Sigmoid colon (tissue), 7 donors: Measurements from ENCODE around the gene BLTP2. TPM values are rescaled to one million over a fixed set of nuclear protein-coding genes. Genes with fewer than 3 reads are reported as not detected.
"Not testable (repeated sequence)": the region's sequence is repeated elsewhere in the genome, so short reads cannot be mapped to it uniquely, and the experiment has no call there.

Experiments
- DNase-seq: peaks from one replicate; pipeline ENCODE4 v3.0.0-alpha.2; 2019
- H3K27ac ChIP-seq, 4 donors: fragments of 200-600 bp; sonication (generic); one replicate each; pipeline ENCODE4 v1.5.1; 2016 to 2019; ENCODE audit warnings: mild to moderate bottlenecking in 1 of 4
- H3K27me3 ChIP-seq, 3 donors: fragments of 200-600 bp; sonication (generic); one replicate each; pipeline ENCODE4 v1.5.1; 2019; ENCODE audit warnings: mild to moderate bottlenecking in 1 of 3
- H3K36me3 ChIP-seq, 4 donors: fragments of 200-600 bp; sonication (generic); one replicate each; pipeline ENCODE4 v1.5.1; 2016 to 2019
- H3K4me1 ChIP-seq, 4 donors: fragments of 200-600 bp; sonication (generic); one replicate each; pipeline ENCODE4 v1.5.1; 2017 to 2019
- H3K4me3 ChIP-seq, 4 donors: fragments of 200-600 bp; sonication (generic); one replicate each; pipeline ENCODE4 v1.5.1; 2017 to 2019; ENCODE audit warnings: mild to moderate bottlenecking in 2 of 4, moderate library complexity in 1 of 4
- H3K9me3 ChIP-seq, 4 donors: fragments of 200-600 bp in 3 of 4; sonication (generic) in 3 of 4; one replicate each; pipeline versions ENCODE4 v1.5.1 to v1.6.1; 2013 to 2019
- CTCF ChIP-seq, 4 experiments: fragments of 450-650 bp in 3 of 4; fragments of 200-600 bp in 1 of 4; IDR thresholded peaks; one replicate each; pipeline ENCODE4 v1.5.1; 2016 to 2019; ENCODE audit warnings: antibody characterized with exemption in 4 of 4, mild to moderate bottlenecking in 3 of 4, moderate library complexity in 2 of 4
- EP300 ChIP-seq, 4 donors: sonication (generic); formaldehyde crosslinking; IDR thresholded peaks; one replicate each; pipeline ENCODE4 v1.6.1; 2017; ENCODE audit warnings: antibody characterized with exemption in 4 of 4
- POLR2A ChIP-seq, 2 donors: fragments of 450-650 bp; IDR thresholded peaks; one replicate each; pipeline ENCODE4 v1.6.1; 2016; ENCODE audit warnings: antibody characterized with exemption in 2 of 2, mild to moderate bottlenecking in 2 of 2, moderate library complexity in 2 of 2
- POLR2AphosphoS5 ChIP-seq, 4 donors: sonication (generic); formaldehyde crosslinking; IDR thresholded peaks; one replicate each; pipeline ENCODE4 v1.6.1; 2017; ENCODE audit warnings: antibody characterized with exemption in 4 of 4
- WGBS, 2 donors: extraction: QIAGEN DNeasy Blood & Tissue Kit; methylation state at CpG; one replicate each; pipeline ENCODE4 v1.1.7; 2013; 5-methylcytosine and 5-hydroxymethylcytosine counted together
- intact Hi-C: fragments of 100-400 bp; cut with DNase I; formaldehyde crosslinking; loops from one replicate; pipeline ENCODE4 v1.15.1; 2023
- polyA plus RNA-seq, 3 donors: library from polyadenylated mRNA; stranded (reverse); fragments of 200-250 nt; gene quantifications; one replicate each; pipeline ENCODE4 v1.2.3, GENCODE V29; 2013
- total RNA-seq, 4 donors: library from RNA; depleted of rRNA; stranded (reverse); fragments of >200 nt; gene quantifications; one replicate each; pipeline ENCODE4 v1.1.0, GENCODE V29; 2016
- donor health status: healthy with polysubstance abuse.
- donor health status: Bipolar disorder and iron deficiency.
- donor health status: healthy.

BLTP2 gene
- total and polyA plus RNA-seq, 7 donors, result 10.2 to 84.5 (median 71.0) TPM

- 0% methylated on average over 66 of the region's 66 CpGs for WGBS, 2 donors
- H3K4me3 ChIP-seq, result peak within 1 kb of the TSS; percentile 62 to 78 (median 74)
- peaks cover 0 to 39% (median 34%) of the 10 kb centered on the region in 4 donors for H3K4me1 ChIP-seq
- intact Hi-C loops, result loop anchor here (2.0 to 5.0 kb wide), 2 partner anchors 17 to 50 kb away; partner anchors contain the start of genes BLTP2 and PROCA1
- TF ChIP-seq CTCF (IDR thresholded peaks at IDR 0.05) (no peak), EP300 (IDR thresholded peaks at IDR 0.05) (no peak), POLR2AphosphoS5 (IDR thresholded peaks at IDR 0.05) (peak; percentile 98 to 99 (median 99)), POLR2A (IDR thresholded peaks at IDR 0.05) (peak; percentile 90 to 94)
- H3K9me3 ChIP-seq, result no peaks in the 10 kb centered on the region
- peak within 1 kb of the TSS; percentile 93 to 96 (median 94) for H3K27ac ChIP-seq
- peaks cover 0 to 37% (median 13%) of the 10 kb centered on the region in 4 donors for H3K36me3 ChIP-seq
- no peaks in the 10 kb centered on the region for H3K27me3 ChIP-seq
- peak; percentile 95 for DNase-seq
Observed at GRCh38 chr17:28661635-28662526, 16.9 kb upstream of the BLTP2 start, which contains the start of the genes SDF2 and SUPT6H. SDF2 (minus strand) TSS chr17:28661906; CDS start chr17:28661876, 30 bp downstream. SUPT6H (plus strand) TSS chr17:28662205; CDS start chr17:28673402, 11,197 bp downstream.

- H3K4me3 ChIP-seq, intact Hi-C loops, H3K9me3 ChIP-seq, H3K27me3 ChIP-seq, DNase-seq, H3K27ac ChIP-seq: not testable (repeated sequence)
- H3K4me1 ChIP-seq, result peaks cover 0 to 33% (median 27%) of the 10 kb centered on the region in 4 donors
- peaks cover 0 to 44% (median 11%) of the 10 kb centered on the region in 4 donors for H3K36me3 ChIP-seq
- 98% methylated on average over 23 of the region's 23 CpGs for WGBS, 2 donors
Observed at GRCh38 chr17:28659497-28659881, 14.5 kb upstream of the BLTP2 start.

GRCh38 chr17:28658766-28659496 is 14.0 kb upstream of the BLTP2 start:
- intact Hi-C loops, H3K9me3 ChIP-seq, DNase-seq, H3K27ac ChIP-seq, H3K4me3 ChIP-seq, H3K27me3 ChIP-seq: not testable (repeated sequence)
- H3K36me3 ChIP-seq, result peaks cover 0 to 47% (median 11%) of the 10 kb centered on the region in 4 donors
- WGBS, 2 donors, result 97 to 98% methylated on average over 46 of the region's 46 CpGs
- H3K4me1 ChIP-seq, result peaks cover 0 to 29% (median 21%) of the 10 kb centered on the region in 4 donors

GRCh38 chr17:28658342-28658741 is 13.4 kb upstream of the BLTP2 start:
- intact Hi-C loops, H3K27me3 ChIP-seq, DNase-seq, H3K4me3 ChIP-seq, H3K27ac ChIP-seq, H3K9me3 ChIP-seq: not testable (repeated sequence)
- WGBS, 2 donors, result 92 to 97% methylated on average over 5 to 6 of the region's 8 CpGs
- peaks cover 0 to 23% (median 17%) of the 10 kb centered on the region in 4 donors for H3K4me1 ChIP-seq
- peaks cover 0 to 49% (median 11%) of the 10 kb centered on the region in 4 donors for H3K36me3 ChIP-seq

DNA sequence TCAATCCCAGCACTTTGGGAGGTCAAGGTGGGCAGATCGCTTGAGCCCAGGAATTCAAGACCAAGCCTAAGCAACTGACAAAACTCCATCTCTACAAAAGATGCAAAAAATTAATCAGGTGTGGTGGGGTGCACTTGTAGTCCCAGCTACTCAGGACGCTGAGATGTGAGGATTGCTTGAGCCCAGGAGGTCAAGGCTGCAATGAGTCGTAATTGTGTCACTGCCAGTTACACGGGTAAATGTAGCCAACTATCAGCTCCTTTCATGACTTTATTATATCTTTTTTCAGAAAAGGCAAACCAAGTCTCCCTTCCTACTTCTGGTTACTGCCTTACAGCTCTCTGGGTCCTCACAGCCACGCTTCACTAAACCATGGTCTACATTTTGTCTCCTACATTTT is 12.8 kb upstream of the BLTP2 start:
- peaks cover 3 to 50% (median 11%) of the 10 kb centered on the region in 4 donors for H3K36me3 ChIP-seq

More for the DNA sequence above, 12.8 kb upstream of the BLTP2 start:
- Histone ChIP-seq H3K27ac (no peak overlapping the region), H3K27me3 (no peaks in the 10 kb centered on the region), H3K4me3 (no peak overlapping the region), H3K4me1 (peaks cover 0 to 17% (median 11%) of the 10 kb centered on the region in 4 donors), H3K9me3 (no peaks in the 10 kb centered on the region)
- intact Hi-C loops, result no loop called here
- no peak for DNase-seq
- TF ChIP-seq POLR2AphosphoS5 (IDR thresholded peaks at IDR 0.05), result no peak
- no peak for TF ChIP-seq CTCF (IDR thresholded peaks at IDR 0.05)
- TF ChIP-seq EP300 (IDR thresholded peaks at IDR 0.05), result no peak
- no peak for TF ChIP-seq POLR2A (IDR thresholded peaks at IDR 0.05)
- WGBS, 2 donors, result 88 to 92% methylated on average over 5 of the region's 5 CpGs
